Mesodermal cell (in vitro differentiated cells): ENCODE data around the gene TRMT2A.

ENCODE experiments used
- H3K27ac ChIP-seq: 2 replicates; pipeline ENCODE4 v1.7.0; 2013; ENCODE audit warnings: mild to moderate bottlenecking, low read depth, low read length, moderate library complexity; ENCODE audit not compliant: severe bottlenecking
- H3K36me3 ChIP-seq: 2 replicates; pipeline ENCODE4 v1.7.1; 2013; ENCODE audit warnings: mild to moderate bottlenecking, low read length, moderate library complexity; ENCODE audit not compliant: control insufficient read depth, insufficient read depth
- H3K4me1 ChIP-seq: one replicate; pipeline ENCODE4 v1.7.1; 2013; ENCODE audit warnings: mild to moderate bottlenecking, low read length; ENCODE audit not compliant: insufficient read depth, control insufficient read depth, poor library complexity, severe bottlenecking
- H3K4me3 ChIP-seq: 2 replicates; pipeline ENCODE4 v1.7.0; 2013; ENCODE audit warnings: low read length, control low read depth, mild to moderate bottlenecking; ENCODE audit not compliant: insufficient read depth, poor library complexity, severe bottlenecking; ENCODE audit errors: extremely low read depth
- H3K9me3 ChIP-seq: 2 replicates; pipeline ENCODE4 v1.7.1; 2013; ENCODE audit warnings: mild to moderate bottlenecking, low read length, moderate library complexity; ENCODE audit not compliant: control insufficient read depth
- WGBS, 2 experiments: methylation state at CpG; one replicate each; pipeline ENCODE4 v1.1.5; 2013; ENCODE audit warnings: missing lambda C conversion rate in 2 of 2; ENCODE audit not compliant: insufficient coverage in 2 of 2; 5-methylcytosine and 5-hydroxymethylcytosine counted together

TRMT2A gene

DNA sequence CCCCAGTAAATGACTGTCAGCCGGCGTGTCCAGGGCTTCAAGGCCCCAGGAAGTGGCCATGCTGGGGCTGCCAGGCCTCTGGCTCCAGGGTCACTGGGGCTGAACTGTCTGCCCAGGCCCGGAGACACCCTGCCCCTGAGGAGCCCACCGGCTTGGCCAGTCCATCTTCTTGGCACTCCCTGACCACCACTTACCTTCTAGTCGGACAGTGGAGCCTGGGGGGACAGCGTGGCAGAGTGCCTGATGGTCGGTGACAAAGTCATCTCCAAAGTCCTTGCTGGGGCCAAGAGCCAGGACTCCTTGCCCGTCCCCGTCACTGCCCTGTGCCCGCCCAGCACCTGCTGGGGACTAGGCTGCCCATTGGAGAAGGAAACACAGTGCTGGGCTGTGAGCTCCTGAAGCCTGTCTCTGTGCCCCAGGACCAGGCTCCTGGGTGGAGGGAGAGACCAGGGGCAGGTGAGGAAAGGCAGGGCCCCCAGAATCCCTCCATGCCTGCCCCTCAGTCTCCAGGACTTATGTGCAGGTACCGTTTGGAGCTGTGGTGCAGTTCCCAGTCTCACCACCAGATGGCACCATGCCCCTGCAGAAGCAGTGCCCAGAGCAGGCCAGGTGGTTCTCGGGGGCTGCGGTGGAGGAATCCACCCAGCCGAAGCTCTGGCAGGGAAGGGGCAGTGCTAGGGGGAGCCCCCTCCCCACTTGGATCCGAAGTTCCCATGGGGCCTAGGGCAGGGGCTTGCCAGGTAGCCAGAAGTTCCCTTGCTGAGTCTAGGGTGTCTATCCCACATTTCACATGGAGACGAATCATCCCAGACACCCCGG is 39.8 kb upstream of the TRMT2A start:
- peaks cover 3% of the 10 kb centered on the region for H3K4me1 ChIP-seq
- H3K4me3 ChIP-seq, result no peak overlapping the region
- H3K9me3 ChIP-seq, result no peaks in the 10 kb centered on the region
- WGBS, 2 experiments, result 55 to 58% methylated on average over 14 to 15 of the region's 17 CpGs
- H3K36me3 ChIP-seq, result no peaks in the 10 kb centered on the region
- no peak overlapping the region for H3K27ac ChIP-seq

- H3K4me1 ChIP-seq, result peaks cover 3% of the 10 kb centered on the region
- H3K27ac ChIP-seq, result no peak overlapping the region
- H3K9me3 ChIP-seq, result no peaks in the 10 kb centered on the region
- 84 to 89% methylated on average over 7 of the region's 7 CpGs for WGBS, 2 experiments
- no peaks in the 10 kb centered on the region for H3K36me3 ChIP-seq
- H3K4me3 ChIP-seq, result no peak overlapping the region
These were observed 39.0 kb upstream of the TRMT2A start for GRCh38 chr22:20156042-20156389.

- H3K36me3 ChIP-seq, result no peaks in the 10 kb centered on the region
- no peaks in the 10 kb centered on the region for H3K9me3 ChIP-seq
- no peak overlapping the region for H3K4me3 ChIP-seq
- 81 to 91% methylated on average over 21 to 22 of the region's 30 CpGs for WGBS, 2 experiments
- H3K27ac ChIP-seq, result no peak overlapping the region
- peaks cover 3% of the 10 kb centered on the region for H3K4me1 ChIP-seq
These were observed 38.5 kb upstream of the TRMT2A start for GRCh38 chr22:20155330-20156041.

DNA sequence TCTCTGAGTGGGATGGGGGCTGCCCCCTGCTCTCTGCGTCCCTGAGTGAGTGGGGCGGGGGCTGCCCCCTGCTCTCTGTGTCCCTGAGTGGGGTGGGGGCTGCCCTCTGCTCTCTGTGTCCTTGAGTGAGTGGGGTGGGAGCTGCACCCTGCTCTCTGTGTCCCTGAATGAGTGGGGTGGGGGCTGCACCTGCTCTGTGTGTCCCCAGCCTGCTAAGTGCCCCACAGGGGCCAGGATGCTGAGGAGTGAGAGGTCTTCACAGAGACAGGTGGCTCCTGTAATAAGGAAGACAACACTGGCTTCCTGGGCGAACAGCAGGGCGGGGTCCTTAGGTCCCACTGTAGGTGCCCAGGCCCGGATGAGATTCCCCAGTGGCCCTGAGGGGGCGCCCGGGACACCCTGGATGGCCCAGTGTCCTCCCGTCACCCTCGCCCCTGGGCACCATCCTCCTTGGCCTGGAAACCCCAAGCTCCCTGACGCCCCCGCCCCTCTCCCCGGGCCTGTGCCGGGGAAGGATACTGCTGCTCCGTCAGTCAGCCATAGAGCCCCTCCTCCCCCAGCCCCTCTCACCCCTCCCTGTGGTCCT is 37.7 kb upstream of the TRMT2A start:
- Histone ChIP-seq H3K9me3 (no peaks in the 10 kb centered on the region), H3K4me1 (peaks cover 3% of the 10 kb centered on the region), H3K27ac (no peak overlapping the region), H3K4me3 (no peak overlapping the region), H3K36me3 (no peaks in the 10 kb centered on the region)
- WGBS, 2 experiments, result 75 to 86% methylated on average over 6 to 7 of the region's 14 CpGs

DNA sequence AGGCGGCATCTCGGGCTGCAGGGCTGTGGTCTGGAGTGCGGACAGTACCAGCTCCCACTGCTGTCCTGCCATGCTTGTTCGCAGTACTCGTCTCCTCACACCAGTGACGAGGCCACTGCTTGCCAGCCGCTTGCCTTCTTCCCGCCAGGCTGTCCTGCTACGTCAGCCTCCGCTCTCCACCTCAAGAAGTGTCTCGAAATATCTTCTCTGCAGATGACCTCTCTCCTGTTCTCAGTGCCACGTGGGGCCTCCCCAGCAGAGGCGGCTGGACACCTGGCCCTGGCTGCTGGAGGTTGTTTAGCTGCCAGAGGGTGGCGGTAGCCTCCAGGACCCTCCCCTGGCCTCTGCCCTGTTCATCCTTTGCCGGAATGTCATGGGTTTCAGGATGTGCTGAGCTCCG is 36.9 kb upstream of the TRMT2A start:
- WGBS, 2 experiments, result 76% methylated on average over 15 to 16 of the region's 16 CpGs
- Histone ChIP-seq H3K9me3 (no peaks in the 10 kb centered on the region), H3K36me3 (no peaks in the 10 kb centered on the region), H3K27ac (no peak overlapping the region), H3K4me3 (no peak overlapping the region), H3K4me1 (peaks cover 2% of the 10 kb centered on the region)

GRCh38 chr22:20152464-20152890 is 35.5 kb upstream of the TRMT2A start:
- no peaks in the 10 kb centered on the region for H3K4me1 ChIP-seq
- no peak overlapping the region for H3K27ac ChIP-seq
- no peaks in the 10 kb centered on the region for H3K9me3 ChIP-seq
- H3K36me3 ChIP-seq, result no peaks in the 10 kb centered on the region
- H3K4me3 ChIP-seq, result no peak overlapping the region
- WGBS, 2 experiments, result 93 to 95% methylated on average over 8 to 14 of the region's 14 CpGs

DNA sequence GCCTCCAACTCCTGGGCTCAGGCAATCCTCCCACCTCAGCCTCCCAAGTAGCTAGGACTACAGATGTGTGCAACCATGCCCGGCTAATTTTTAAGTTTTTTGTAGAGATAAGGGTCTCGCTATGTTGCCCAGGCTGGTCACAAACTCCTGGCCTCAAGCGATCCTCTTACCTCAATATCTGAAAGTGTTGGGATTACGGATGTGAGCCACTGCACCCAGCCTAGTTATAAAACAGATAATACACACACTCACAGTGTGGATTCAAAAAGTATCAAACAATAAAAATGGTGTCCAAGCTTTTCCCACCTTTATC is 34.2 kb upstream of the TRMT2A start:
- H3K36me3 ChIP-seq, result no peaks in the 10 kb centered on the region
- no peak overlapping the region for H3K27ac ChIP-seq
- no peaks in the 10 kb centered on the region for H3K4me1 ChIP-seq
- WGBS, 2 experiments, result 100% methylated on average over 2 to 3 of the region's 4 CpGs
- no peak overlapping the region for H3K4me3 ChIP-seq
- no peaks in the 10 kb centered on the region for H3K9me3 ChIP-seq

DNA sequence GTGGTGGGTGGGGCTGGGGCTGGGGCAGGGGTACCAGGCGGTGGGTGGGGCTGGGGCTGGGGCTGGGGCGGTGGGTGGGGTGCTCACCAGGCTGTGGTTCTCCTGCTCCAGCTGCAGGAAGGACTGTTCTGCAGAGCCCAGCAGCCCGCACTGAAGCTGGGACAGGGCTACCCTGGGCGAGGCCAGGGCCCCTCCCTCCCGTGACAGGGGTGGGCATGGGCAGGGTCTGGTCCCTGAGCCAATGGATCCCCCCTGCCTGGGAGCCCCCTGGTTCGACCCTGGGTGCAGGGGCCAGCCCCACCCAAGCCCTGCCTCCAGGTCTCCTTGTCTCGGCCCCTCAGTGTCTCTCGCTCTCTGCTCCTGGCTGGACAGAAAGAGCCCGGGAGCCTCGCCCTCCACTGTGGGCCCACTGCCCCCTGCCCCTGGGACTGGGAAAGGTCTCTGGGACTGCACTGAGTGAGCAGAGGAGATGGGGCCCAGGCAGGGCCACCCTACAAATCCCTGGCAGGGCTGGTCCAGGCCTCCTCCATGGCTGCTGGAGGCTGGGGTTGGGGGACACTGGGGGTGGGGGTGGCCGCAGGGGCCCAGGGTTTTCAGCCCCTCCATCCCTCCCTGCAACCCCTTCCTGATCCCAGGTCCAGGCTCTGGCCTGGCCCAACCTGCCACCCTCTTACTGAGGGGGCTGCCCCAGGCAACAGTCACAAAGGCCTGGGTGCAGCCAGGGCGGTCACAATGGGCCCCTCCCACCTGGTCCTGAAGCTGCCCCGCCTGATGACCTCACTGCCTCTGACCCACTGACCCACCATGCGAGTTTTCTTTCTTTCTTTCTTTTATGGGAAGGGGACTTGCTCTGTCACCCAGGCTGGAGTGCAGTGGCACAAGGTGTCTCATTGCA is 33.6 kb upstream of the TRMT2A start, which contains the start of gene CCDC188:
Gene CCDC188 (minus strand): TSS at position 675 of the 895 bp plus-strand sequence. CDS start 69 bp downstream, at position 606.
- 90 to 93% methylated on average over 7 to 8 of the region's 14 CpGs for WGBS, 2 experiments

DNA sequence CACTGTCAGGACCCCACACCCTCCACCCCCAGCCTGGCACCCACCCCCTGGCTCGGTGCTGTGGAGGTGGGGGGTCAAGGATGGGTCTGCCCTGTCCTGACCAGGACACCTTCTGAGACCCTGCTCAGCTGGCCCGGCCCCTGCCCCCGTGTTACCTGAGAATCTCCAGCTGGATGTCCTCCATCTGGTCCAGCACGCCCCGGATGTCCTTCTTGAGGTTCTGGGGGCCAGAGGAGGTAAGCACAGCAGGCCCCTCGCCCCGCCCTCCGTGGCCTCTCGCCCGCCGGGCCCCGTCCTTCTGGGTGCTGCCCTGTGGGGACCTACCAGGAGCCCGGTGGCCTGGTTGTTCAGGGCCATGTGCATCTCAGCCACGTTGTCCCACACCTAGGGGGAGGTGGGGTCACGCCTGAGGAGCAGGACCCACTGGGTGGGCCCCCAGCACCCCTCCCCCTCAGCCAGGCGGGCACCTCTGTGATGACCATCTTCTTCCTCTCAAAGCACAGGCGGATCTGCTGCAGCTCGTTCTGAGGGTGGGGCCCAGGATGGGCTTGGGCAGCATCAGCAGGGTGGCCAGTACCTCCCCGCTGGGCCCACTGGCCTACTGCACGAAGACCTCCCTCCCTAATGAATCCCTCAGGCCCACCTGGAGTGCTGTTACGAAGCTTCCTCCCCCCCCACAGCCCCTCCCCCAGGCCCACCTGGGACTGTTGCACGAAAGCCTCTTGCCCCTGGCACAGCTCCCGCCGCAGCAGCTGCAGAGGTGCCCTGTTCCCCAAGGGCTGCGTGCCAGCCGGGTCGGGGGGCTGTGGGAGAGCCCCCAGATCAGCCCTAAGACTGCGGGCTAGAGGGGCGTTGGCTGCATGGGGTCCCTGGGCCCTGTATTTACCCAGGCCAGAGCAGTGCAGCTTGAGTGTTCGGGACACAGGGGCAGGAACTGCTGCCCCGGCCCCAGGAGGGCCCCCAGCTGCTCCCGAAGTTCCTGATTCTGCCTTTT is 32.5 kb upstream of the TRMT2A start:
- H3K4me1 ChIP-seq, result no peaks in the 10 kb centered on the region
- no peaks in the 10 kb centered on the region for H3K9me3 ChIP-seq
- 91 to 92% methylated on average over 16 to 27 of the region's 32 CpGs for WGBS, 2 experiments
- H3K4me3 ChIP-seq, result no peak overlapping the region
- peaks cover 4% of the 10 kb centered on the region for H3K36me3 ChIP-seq
- no peak overlapping the region for H3K27ac ChIP-seq

More for the DNA sequence above, 33.6 kb upstream of the TRMT2A start, which contains the start of gene CCDC188:
- no peaks in the 10 kb centered on the region for H3K4me1 ChIP-seq
- no peak within 1 kb of the TSS for H3K4me3 ChIP-seq
- H3K36me3 ChIP-seq, result peaks cover 2% of the 10 kb centered on the region
- no peaks in the 10 kb centered on the region for H3K9me3 ChIP-seq
- no peak within 1 kb of the TSS for H3K27ac ChIP-seq
